Limb (tissue), 2 donors: ENCODE measurements around the gene SNX3.

Experiments
- DNase-seq, 2 donors: peaks; one replicate each; pipeline ENCODE4 v3.0.0-alpha.2; 2016; ENCODE audit errors: extremely low spot score in 2 of 2

The SNX3 gene

GRCh38 chr6:108207013-108207412 lies 53.8 kb downstream of the SNX3 start:
- no peak for DNase-seq

DNA sequence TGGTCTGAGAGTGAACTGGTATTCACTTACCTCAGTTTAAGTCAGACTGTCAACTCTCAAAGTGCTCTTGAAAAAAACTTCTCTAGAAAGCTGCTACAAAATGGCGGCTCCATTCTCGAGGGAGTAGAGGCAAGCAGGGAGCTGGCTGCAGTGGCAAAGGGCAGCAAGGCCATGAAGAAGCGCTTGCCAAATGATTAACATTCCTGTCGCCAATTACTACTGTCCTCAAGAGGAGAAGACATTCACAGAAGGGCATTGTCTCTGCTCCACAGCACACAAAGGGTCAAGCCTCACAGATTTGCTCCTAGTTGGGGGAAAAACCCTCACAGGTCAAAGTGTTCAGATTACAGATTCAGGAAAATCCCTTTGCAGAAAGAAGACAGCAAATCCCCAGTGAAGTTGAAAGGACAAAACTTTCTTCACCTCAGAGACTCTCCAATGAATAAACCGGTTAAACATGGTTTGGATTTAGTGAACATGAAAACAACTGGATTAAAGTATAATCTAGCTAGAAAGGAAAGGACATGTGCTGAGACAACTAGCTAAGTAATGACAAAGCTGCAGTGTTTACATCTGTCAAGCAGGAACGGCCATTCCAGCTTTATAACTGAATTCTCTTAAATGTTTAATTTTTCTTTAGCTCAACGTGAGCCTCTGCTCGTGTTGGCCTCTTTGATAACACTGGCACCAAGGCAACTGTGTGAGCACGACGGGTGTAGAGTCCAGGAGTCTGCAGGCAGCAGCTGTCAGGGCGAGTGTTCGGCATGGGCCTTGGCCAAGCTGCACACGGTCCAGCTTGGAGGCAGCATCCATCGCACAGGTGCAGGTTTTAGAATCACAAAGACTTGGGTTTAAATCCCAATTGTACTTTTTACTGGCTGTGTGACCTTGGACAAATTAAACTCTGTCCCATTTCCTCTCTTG lies 57.4 kb downstream of the SNX3 start:
- no peak for DNase-seq

GRCh38 chr6:108200631-108201030 lies 60.2 kb downstream of the SNX3 start:
- no peak for DNase-seq

DNA sequence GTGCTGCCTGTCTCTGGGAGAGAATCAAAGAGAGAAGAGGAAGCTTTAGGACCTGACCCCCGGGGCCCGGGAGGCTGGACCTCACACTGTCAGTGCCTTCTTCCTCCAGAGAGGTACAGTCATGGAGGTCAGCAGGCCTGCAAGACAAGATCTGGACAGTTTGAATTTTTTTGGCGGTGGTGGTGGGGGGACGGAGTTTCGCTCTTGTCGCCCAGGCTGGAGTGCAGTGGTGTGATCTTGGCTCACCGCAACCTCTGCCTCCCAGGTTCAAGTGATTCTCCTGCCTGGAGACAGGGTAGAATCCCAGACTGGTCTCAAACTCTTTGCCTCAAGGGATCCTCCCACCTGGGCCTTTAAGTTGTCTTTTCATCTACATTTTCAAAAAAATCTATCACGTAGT lies 60.7 kb downstream of the SNX3 start:
- DNase-seq: no peak

DNA sequence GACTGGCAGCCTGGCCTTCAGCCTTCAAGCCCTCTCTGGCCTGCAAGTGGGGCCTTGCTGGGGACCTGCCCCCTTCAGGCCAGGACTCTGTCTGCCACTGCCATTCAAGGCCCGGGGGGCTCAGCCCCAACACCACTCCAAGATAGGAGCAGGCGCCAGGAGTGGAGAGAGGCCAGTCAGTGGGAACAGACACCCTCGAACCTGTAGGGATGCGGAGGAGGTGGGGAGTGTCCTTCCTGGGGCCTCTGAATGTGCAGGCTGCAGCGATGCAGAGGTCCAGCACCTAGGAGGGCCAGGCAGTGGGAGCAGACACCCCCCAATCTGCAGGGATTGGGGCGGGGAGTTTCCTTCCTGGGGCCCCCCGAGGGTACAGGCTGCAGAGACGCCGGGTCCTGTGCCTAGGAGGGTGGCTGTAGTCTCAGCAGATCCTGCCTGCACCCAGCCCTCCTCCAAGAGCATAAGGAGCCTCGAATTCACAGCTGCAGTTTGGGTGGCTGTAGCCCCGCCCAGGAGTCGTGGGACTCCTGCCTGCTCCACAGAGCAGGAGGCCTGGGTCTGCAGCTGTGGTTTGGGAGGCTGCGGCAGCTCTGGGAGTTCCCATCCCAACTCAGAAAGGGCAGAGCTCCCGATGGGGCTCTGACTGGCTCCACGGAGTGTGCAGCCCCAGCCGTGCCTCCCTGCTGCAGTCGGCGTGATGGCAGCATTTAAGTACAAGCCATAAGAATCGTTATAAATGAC lies 61.9 kb downstream of the SNX3 start:
- no peak for DNase-seq

GRCh38 chr6:108195209-108195608 lies 65.6 kb downstream of the SNX3 start:
- no peak for DNase-seq

DNA sequence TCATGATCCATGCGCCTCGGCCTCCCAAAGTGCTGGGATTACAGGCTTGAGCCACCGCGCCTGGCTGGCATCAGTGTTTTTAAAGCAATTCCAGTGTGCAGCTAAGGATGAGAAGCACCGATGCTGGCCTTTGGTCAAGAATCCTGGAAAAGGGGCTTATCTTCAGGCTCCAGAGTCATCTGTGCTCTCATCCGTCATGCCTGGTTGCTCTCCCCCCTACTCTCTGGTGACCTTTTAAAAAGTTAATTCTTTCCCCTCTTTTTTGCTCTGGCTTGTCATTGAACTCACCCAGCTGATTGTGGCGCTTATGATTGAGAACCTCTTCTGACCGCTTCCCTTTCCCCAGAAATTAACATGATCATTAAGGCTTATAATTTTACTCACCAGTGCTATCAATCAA lies 66.3 kb downstream of the SNX3 start:
- no peak for DNase-seq

- DNase-seq: no peak
Measured at GRCh38 chr6:108193835-108194234, 67.0 kb downstream of the SNX3 start.

GRCh38 chr6:108193131-108193530 lies 67.7 kb downstream of the SNX3 start:
- DNase-seq: no peak

DNA sequence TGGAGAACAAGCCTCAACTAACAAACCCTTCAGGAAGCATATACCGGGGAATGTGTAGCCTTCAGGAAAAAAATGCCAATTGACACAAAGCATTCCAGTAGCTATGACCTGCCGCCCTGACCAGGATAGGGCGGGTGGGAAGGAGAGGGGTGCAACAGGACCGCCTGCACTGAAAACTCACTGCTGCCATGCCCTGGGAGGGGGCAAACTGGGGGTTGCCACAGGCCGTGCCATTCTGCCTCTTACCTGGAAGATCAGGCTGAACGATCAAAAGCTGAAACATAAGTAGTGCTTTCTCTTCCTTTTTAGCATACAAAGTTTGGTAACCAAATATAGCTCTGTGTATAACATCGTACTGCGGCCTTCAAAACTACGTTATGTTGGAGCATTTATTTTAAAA lies 73.3 kb downstream of the SNX3 start:
- no peak for DNase-seq

DNA sequence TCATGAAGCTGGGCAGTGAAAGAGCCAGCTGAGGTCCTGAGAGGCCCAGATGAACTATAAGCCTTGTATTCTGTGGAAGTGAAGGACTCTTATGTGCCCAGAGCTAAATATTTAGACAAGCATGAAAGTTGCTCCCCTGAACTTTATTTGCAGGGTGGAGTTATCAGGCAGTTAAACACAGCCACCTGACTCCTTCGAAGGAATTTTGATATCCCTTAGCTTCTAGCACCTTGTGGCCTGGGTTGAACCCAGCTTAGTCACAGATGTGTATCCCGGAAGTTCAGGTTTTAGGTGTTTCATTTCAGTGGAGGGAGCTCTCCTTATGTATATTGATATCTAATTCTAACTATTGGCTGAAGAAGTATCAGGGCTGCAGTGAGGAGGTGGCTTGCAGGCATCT lies 74.6 kb downstream of the SNX3 start:
- no peak for DNase-seq

DNA sequence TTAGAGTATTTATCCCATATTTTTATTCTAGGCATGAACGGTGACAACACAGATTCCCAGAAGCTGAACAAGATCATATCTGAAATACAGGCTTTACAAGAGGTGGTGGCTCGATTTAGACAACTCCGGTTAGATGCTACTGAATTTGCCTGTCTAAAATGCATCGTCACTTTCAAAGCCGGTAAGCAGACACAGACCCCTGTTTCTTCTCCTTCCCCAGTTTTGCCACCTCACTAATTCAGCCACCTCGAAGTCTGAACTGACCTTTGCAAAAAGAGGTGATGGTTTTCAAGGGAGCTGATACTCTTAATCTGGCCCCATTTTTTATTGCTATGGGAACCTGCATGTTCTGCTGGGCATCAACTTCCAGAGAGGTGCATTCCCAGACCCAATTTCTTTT lies 80.1 kb downstream of the SNX3 start:
- DNase-seq: no peak

GRCh38 chr6:108180266-108180665 lies 80.6 kb downstream of the SNX3 start:
- DNase-seq: no peak

DNA sequence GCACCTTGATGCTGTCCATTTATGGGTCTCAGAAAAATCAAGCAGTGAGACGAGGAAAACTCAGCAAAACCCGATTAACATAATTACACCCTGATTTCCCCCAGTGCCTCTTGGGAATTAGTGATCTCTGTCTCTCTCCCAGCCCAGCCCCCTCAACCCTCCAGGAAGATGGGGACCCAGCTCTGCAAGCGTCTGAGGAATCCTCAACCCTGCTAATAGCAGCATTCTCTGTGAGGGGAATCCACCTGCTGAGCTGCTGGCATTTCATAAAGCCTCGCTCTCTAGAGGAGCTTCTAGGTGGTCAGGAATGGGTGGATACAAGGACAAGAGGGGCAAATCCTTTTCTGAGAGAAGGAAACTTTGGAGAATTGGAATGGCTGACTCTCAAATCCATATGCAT lies 81.1 kb downstream of the SNX3 start:
- DNase-seq: no peak

- no peak for DNase-seq
Measured at GRCh38 chr6:108176281-108177089, 84.4 kb downstream of the SNX3 start.

DNA sequence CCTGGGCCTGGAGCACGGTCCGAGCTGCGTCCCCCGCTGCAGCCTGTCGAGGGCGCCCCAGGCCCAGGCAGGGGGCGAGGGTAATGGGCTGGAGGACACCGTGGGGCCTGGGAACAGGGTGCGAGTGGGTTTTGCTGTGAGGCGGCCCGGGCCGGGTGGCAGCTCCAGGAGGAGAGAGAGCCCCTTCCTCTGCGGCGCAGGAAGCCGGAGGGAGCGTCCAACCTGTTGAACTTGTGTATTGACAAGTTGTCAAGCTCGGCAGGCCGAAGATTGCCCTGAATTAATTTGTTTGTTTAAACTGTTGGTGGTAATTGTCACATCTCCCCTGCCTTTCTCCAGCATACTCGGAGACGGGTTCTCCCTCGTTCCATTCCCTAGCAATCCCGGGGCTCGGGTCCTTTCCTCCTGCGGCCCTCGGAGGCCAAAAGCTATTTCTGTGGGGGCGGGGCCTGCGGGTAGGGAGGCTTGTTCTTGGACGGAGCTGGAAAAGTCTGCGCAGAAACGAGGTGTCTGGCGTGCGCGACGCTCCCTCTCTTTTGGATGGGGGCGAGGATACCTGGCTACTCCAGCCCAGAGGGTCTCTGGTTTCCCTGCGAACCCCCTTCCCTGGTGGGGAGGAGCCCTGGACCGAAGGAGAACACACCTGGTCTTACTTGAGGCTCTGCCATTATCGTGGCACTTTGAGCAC lies 85.1 kb downstream of the SNX3 start:
- peak in 1 of 2 donors; percentile 37 for DNase-seq

DNA sequence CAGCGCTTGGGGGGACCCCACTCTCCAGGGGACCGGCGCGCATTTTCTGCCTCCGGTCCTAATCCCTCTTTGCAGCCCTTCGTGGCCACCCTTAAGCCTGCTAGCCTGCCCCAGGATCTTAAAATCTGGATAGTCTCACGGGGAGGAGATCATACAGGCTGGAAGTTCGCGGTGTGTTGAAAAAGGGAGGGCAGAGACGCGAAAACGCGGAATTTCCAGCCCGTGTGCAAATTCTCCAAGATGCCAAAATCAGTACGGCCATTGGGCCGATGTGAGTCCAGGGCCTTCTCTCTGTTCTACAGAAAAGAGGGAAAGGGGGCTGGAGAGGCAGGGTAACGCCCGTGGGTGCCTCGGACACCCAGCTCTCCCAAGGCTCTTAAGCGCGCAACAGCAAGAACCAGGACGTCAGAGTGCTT lies 85.7 kb downstream of the SNX3 start:
- no peak for DNase-seq

GRCh38 chr6:108174371-108175175 lies 86.3 kb downstream of the SNX3 start:
- DNase-seq: peak; percentile 43 to 76

GRCh38 chr6:108171918-108172516 lies 88.8 kb downstream of the SNX3 start:
- DNase-seq: no peak

- DNase-seq: no peak
Measured at GRCh38 chr6:108171291-108171917, 89.4 kb downstream of the SNX3 start.
